Kidney glomerular epithelial cell (primary cell): ENCODE measurements around the gene ASPHD2.
"Not testable (repeated sequence)": the region's sequence is repeated elsewhere in the genome, so short reads cannot be mapped to it uniquely, and the experiment has no call there.

ENCODE experiments used
- DNase-seq: peaks from one replicate; lab custom pipeline; 2025; lab: John Stamatoyannopoulos, UW

Gene ASPHD2

DNA sequence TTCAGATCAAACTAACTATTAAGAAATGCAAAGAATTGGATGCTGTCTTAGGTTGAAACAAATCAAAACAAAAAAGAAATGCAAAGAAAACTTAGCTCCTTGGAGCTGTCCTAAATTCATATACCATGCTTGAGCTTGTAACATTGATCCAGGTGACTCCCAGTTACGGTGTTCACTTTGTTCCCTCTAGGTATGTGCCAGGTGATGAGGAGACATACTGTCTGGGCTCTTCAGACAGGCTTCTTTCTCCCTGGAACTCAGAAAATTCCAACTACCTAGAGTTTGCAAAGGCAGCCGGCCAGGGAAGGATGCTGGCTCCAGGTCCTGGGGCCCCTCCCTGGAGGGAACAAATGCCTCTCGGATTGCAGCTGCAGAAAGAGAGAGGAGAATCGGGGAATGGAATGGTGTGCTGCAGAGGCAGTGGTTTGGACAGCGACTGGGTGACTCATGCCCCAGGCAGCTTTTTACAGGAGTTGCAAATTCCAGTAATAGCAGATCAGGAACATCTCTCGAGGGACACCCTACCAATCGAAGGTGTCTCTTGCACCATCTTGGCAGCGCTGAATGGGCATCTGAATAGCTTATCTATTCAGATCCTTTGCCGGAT, 12.3 kb upstream of the ASPHD2 start:
- peak; percentile 60 for DNase-seq

GRCh38 chr22:26417406-26417805, 11.7 kb upstream of the ASPHD2 start:
- DNase-seq: no peak

- no peak for DNase-seq
Observed at GRCh38 chr22:26418620-26419019, 10.4 kb upstream of the ASPHD2 start.

GRCh38 chr22:26426924-26427323, 2.1 kb upstream of the ASPHD2 start:
- DNase-seq: no peak

- DNase-seq: no peak
Observed at GRCh38 chr22:26429458-26430286, 612 bp downstream of the ASPHD2 start.

DNA sequence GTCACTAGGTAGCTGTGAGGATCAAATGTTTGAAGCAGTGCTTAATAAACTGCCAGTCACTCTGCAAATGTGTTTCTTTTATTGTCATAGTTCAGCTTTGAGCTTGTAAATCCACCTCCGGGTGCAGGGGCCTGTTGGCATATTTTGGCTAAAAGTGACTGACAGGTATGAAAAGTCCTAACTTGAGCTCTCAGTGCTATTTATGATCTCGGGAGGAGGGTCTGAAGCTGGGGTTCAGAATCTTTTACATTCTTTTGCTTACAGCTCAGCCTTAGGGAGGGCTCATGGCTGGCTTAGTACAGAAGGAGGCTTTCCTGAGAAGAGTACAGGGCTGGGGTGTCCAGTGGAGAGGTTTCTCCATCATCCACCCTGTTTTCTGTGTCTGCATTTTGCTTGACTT, 1.5 kb downstream of the ASPHD2 start:
- no peak for DNase-seq

DNA sequence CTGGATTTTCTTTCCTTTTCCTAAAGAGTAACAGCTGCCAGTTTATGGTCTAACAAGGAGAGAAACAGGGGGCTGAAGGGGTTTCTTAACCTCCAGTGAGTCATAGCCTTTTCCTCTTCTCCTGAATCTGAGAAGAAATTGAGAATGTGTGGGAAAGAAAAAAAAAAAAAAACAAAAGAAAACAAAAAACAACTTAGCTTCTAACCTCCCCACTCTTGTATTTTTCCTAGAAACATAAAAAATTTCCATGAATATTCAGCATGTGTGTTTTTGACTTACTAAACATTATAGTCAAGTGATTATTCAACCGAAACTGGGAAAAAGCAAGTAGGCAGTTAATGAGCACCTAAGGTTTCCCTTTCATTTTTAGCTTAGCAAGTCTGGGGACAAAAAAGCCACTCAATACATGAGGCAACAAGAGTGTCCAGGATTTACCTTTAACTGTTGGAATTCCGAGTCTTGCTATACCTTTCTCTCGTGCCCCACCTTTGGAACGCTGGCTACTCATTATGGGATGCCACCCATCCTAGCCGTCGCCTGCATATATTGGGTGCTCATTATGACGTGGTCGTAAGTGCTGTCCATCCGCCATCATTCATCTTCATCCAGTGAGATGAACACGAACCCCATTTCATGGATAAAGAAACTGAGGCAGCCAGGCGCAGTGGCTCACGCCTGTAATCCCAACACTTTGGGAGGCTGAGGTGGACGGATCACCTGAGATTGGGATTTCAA, 2.4 kb downstream of the ASPHD2 start:
- DNase-seq: no peak

DNA sequence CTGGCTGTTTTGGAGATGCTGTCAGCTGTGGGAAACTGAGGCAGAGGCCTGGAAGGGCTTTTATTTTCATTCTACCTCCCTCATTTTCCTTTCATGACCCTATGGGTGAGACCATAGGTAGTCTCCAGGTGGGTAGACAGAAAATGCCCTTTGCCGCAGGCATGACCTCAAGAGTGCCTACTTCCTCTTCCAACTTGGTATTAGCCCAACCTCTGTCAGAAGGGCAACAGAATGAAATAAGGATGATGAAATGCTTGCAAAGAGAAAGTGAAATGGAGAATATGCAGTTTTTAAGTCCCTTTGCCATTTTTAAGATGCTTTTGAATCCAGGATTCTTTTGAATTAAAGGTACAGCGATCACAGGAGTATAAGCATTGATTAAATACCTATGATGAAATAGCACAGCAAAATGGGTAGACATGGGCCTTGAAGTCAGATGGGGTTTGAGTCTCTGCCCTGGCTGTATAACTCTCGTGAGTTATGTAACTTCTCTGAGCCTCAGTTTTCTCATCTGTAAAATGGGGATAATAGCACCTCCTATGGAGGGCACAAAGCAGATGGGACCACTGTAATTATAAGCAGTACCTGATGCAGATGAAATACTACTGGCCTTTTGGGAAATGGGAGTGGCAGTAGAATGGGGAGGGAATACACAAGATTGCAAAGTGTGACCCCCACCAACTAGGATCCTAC, 3.7 kb downstream of the ASPHD2 start:
- no peak for DNase-seq

- DNase-seq: no peak
Observed at GRCh38 chr22:26433805-26434204, 4.7 kb downstream of the ASPHD2 start.

GRCh38 chr22:26435327-26436093, 6.5 kb downstream of the ASPHD2 start:
- DNase-seq: no peak

- DNase-seq: no peak
Observed at GRCh38 chr22:26436903-26437515, 7.9 kb downstream of the ASPHD2 start.

DNA sequence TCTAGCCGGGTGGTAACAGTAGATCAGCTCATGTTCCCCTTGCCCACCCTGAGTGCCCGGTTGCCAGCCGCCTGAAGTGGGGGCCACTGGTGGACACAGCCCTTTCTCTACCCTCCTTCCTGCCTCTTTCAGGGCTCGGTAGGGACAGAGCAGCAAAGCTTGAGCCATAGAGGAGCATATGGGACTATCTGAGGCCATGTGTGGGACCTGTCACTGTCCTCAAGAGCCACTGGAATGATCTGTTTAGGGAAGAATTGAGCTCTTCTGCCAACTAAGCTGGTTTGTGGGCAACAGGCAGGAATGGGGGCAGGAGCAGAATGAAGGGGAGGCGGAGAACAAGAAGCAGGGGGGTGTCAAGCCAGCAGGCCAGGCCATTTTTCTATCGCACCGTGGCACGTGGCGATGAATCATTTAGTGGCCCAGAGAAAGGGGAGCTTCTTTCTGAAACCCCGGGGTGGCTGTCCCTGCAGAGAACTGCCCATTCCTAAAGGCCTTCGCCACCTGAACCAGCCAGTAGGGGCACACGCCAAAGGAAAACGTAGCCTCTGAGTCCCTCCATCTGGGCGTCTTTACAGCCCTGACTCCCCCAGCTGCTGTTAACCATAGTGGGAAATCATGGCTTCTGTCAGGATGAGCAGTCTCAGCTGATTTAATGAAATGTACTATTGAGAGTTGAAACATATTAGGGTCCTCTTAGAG, 8.8 kb downstream of the ASPHD2 start:
- no peak for DNase-seq

DNA sequence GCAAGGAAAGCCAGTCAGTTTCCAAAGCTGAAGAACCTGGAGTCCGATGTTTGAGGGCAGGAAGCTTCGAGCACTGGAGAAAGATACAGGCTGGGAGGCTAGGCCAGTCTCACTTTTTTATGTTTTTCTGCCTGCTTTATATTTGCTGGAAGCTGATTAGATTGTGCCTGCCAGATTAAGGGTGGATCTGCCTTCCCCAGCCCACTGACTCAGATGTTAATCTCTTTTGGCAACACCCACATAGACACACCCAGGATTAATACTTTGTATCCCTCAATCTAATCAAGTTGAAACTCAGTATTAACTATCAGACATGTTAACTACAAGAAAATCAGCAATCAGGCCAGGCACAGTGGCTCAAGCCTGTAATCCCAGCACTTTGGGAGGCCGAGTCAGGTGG, 9.7 kb downstream of the ASPHD2 start:
- not testable (repeated sequence) for DNase-seq

DNA sequence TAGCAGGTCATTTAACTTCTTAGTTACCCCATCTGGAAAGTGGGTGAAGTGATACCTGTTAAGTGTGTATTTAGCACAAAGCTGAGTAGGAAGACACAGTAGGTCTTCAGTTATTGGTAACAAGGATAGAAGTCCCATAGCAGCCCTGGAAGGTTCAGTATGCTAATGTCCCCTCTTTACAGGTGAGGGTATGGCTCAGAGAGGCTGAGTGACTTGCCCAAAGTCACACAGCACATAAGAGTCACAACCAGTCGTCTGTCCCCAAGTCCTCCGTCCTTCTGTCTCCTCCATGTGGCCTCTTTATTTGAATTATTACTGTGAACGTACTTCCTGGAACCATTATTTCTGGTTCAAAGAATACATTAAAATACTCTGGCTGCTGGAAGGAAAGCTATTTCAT, 10.5 kb downstream of the ASPHD2 start:
- no peak for DNase-seq

GRCh38 chr22:26442086-26442756, 13.2 kb downstream of the ASPHD2 start:
- DNase-seq: no peak

GRCh38 chr22:26443901-26444690, 15.0 kb downstream of the ASPHD2 start:
- DNase-seq: no peak

GRCh38 chr22:26444777-26445176, 15.7 kb downstream of the ASPHD2 start:
- no peak for DNase-seq

GRCh38 chr22:26445577-26446275, 16.7 kb downstream of the ASPHD2 start:
- DNase-seq: no peak
